Hypothalamus (tissue), 51 donors: ENCODE results near the gene PSMD8.

Experiments
- DNase-seq, 51 donors: peaks; one replicate each; lab custom pipeline; 2025; lab: John Stamatoyannopoulos, UW

Gene PSMD8

DNA sequence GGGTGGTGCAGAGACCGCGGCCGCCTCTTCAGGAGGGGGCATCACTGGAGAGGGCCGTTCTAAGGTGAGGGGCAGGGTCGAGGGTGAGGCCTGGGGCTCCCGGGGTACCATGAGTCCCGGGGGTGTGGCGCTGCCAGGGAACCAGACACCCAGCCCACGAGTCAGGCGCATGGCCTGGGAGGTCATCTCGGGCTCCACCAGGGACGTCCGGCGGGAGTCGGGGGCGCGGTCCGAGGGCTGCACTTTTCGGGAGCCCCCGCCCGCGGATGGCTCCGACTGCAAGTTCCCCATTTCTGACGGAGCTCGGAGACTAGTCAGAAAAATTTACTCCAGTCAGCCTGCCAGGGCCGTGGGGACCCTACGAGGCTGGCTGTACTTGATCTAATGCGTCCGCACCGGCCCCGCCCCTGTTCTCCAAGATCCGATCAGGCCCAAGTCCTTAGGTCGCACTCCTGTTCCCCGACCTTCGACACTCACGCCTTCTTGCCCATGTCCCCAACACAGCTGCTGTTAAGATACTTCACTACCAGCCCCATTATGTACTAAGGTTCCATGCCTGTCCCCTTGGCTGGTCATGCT is 12.7 kb downstream of the PSMD8 start:
- no peak for DNase-seq

DNA sequence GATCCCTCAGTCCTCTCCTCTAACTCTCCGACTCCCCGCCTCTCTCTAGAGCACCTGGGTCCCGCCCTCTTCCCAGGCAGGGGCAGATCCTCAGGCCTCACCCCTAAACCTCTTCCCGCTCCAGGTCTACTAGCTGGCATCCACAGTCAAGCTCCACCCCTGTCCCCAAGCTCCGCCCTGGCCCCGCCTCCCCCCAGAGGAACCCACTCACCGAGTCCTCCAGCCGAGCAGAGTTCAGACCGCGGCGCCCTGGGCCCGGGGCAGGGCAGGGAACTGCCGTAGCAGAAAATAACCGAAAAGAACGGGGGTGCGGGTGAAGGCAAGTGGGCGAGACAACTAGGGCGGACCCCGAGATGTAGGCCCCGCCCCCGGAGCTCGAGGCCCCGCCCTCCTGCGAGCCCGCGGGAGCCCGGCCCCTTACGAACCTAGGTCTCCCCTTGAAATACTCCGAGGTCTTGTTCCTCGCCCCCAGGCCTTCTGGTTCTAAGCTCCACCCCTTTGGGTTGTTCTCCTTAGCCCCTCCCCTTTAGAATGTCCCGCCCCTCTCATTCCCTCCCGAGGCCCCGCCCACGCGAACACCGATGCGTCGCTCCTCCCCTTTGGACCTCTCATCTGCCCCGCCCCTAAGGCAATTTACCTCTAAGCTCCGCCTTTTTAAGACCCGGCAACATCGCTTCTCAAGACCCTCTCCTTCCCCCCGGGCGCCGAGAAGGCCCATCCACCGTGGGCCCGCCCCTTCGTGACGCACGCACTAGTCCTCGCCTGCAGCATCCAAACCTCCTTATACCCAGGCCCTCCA is 13.4 kb downstream of the PSMD8 start, which contains the start of gene GGN:
TSS of gene GGN (minus strand) at position 485 of the 799 bp plus-strand sequence. CDS start 773 bp downstream, outside the sequence.
- DNase-seq = peak in 49 of 51 donors; percentile 21 to 95 (median 62)

GRCh38 chr19:38388349-38389100 is 14.2 kb downstream of the PSMD8 start, which contains the start of gene SPRED3:
Gene SPRED3 (plus strand): TSS chr19:38388697. CDS start chr19:38390303, 1,606 bp downstream.
- DNase-seq = peak in 40 of 51 donors; percentile 18 to 86 (median 58)

DNA sequence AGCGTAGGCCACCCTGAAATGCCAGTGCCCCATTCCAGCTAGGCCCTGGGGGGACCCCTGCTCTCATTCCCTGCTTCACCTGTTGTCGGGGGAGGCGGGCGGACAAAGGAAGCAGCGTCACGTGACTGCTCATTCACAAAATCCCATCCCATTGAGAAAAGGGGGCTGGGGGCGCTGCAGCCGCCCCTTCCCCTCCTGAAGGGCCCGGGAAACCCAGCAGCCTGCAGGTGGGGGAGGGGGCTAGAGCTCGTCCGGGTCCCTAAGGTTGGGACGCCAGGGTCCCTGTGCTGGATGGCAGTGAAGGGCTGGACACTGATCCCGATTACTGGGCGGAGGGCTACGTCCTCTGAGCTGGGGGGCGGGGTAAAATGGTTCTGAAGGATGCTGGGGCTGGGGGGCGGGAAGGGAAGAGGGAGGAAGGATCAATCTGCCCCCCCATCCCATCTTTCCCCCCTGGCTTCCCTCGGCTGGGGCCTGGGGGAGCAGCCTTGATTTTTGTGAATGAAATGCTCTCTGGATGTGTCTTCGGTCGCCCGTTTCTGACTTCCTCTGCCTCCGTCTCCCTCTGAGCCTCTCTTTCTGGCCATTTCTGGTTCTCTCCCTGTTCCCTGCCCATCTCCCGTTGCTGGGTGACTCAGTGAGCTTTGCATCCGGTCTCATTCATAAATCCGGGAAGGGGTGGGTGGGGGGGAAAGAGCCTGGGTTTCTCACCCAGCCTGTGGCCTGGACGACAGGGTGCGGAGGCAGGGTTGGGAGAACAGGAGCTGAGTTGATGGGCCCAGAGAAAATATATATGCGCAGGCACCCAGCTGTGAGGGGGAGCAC is 14.9 kb downstream of the PSMD8 start:
- DNase-seq = peak in 20 of 51 donors; percentile 6 to 61 (median 30)

GRCh38 chr19:38389957-38390924 is 15.9 kb downstream of the PSMD8 start:
- DNase-seq = no peak

GRCh38 chr19:38391911-38392464 is 17.6 kb downstream of the PSMD8 start:
- DNase-seq = no peak

GRCh38 chr19:38392707-38393308 is 18.4 kb downstream of the PSMD8 start:
- peak in 1 of 51 donors; percentile 8 for DNase-seq

- no peak for DNase-seq
Measured at GRCh38 chr19:38394488-38394887, 20.1 kb downstream of the PSMD8 start.

DNA sequence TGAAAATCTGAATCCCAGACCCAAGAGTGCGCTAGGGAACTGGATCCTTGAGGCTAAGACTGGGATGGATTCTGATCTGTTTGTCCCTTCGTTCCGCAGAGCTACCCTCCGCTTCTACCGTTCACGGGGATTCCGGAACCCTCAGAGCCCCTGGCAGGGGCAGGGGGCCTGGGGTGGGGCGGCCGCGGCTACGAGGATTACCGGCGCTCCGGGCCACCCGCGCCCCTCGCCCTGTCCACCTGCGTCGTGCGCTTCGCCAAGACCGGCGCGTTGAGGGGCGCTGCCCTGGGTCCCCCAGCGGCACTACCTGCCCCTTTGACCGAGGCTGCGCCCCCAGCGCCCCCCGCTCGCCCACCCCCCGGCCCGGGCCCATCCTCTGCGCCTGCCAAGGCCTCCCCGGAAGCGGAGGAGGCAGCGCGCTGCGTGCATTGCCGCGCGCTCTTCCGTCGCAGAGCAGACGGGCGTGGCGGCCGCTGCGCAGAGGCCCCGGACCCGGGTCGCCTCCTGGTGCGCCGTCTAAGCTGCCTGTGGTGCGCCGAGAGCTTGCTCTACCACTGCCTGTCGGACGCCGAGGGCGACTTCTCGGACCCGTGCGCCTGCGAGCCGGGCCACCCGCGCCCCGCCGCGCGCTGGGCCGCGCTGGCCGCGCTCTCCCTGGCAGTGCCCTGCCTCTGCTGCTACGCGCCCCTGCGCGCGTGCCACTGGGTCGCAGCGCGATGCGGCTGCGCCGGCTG is 21.2 kb downstream of the PSMD8 start:
- DNase-seq = no peak

DNA sequence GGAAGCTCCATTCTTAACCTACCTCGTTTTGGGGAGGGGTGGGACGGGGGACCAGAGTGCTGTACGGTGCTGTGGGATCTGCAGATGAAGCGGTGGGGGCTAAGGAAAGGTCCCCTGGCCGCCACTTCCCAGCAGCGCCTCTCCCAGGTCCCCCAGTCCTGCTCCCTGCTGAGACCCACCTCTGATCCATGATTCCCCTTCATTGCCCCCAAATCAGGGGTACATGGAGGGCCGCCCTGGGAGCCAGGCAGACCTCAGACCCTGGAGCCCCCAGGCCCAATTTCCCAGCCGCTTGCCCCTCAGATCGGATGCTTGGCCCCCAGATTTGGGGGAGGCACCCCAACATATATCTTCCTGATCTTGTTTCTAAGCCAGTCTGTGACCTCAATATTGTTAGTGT is 24.7 kb downstream of the PSMD8 start:
- no peak for DNase-seq

- no peak for DNase-seq
Measured at GRCh38 chr19:38399537-38399936, 25.2 kb downstream of the PSMD8 start.

DNA sequence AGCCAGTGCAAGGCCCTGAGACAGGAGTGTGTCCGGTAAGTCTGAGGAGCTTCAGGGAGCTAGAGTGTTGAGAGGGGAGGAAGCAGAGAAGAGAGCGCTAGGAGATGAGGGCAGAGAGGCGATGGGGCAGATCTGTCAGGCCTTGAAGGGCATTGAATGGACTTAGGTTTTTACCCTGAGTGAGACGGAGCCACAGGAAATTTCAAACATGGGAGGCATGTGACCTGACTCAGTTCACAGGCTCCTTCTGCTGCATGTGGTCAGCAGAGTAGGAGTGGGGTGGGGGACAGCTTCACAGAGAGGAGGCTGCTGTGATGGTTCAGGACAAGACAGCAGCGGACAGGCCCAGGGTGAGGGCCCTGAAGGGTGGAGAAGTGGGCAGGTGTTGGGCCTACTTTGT is 26.0 kb downstream of the PSMD8 start:
- DNase-seq = no peak

DNA sequence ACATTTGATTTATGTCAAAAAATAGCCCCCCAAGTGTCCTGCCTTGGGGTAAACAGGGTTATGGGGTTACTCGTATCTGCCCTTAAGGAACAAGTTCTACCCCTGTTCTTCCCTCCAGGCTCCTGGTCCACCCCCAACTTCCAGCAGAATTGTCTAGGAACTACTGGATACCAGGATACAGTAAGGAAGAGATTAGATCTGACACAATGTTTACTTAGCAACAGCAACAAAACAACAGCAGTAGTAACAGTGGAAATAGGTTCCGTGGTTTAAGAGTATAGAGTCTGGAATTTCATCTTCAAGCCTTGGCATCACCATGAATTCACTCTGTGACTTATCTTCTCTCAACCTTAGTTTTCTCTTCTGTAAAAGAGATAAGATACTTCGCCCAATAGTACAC is 26.8 kb downstream of the PSMD8 start:
- no peak for DNase-seq

DNA sequence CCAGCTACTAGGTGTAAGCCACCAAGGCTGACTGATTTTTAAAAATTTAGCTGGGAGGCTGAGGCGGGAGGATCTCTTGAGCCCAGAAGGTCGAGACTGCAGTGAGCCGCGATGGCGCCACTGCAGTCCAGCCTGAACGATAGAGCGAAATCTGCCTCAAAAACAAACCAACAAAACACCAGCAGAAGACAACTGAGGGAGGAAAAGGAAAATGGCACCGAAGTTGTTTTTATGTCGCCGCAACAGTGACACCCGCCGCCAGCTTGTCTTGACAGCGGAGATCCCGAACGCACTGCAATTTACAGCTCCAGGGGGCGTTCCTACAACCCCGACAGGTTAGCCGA is 28.2 kb downstream of the PSMD8 start:
- DNase-seq = no peak

- DNase-seq = peak; percentile 41 to 99 (median 95)
Measured at GRCh38 chr19:38402967-38403674, 28.8 kb downstream of the PSMD8 start, which contains the start of gene FAM98C. Gene FAM98C (plus strand): TSS chr19:38403093. CDS start chr19:38403154, 61 bp downstream.

GRCh38 chr19:38404858-38405257 is 30.5 kb downstream of the PSMD8 start:
- DNase-seq = no peak

DNA sequence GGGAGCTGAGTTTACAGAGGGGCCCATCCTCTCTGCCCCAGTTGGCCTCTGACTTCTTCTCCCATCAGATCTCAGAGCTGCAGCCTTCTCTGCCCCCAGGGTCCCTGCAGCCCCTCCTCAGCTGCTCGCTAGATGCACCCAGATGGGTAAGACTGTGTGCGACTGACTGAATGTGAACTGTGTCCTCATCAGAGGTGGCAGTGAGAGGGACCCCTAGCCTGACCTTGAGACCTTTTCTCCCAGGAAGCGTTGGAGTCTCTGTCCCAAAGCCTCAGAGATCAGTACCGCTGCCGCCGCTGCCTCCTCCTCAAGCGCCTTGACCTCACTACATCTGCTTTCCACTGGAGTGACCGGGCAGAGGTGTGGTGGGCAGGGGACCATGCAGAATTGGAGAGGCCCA is 30.9 kb downstream of the PSMD8 start:
- no peak for DNase-seq
